HG02623 (cell line): Measurements from ENCODE around the gene NXN.
"Not testable (repeated sequence)": the region's sequence is repeated elsewhere in the genome, so short reads cannot be mapped to it uniquely, and the experiment has no call there.

Experiments used
- ATAC-seq: cut with Tn5 transposase; IDR thresholded peaks from one replicate; pipeline ENCODE4 v1.9.1; 2021; ENCODE audit warnings: moderate library complexity; ENCODE audit not compliant: unreplicated experiment

NXN gene

GRCh38 chr17:1007310-1008007 lies 27.9 kb upstream of the NXN start:
- ATAC-seq: no peak

- no peak for ATAC-seq
Observed at GRCh38 chr17:1006054-1006453, 26.5 kb upstream of the NXN start.

GRCh38 chr17:1005361-1005946 lies 25.9 kb upstream of the NXN start:
- no peak for ATAC-seq

GRCh38 chr17:1004769-1005295 lies 25.3 kb upstream of the NXN start:
- ATAC-seq: no peak

GRCh38 chr17:1003972-1004768 lies 24.6 kb upstream of the NXN start:
- ATAC-seq: no peak

GRCh38 chr17:1003633-1003971 lies 24.0 kb upstream of the NXN start:
- ATAC-seq: no peak

GRCh38 chr17:1002771-1003555 lies 23.4 kb upstream of the NXN start:
- ATAC-seq: no peak

- ATAC-seq: no peak
Observed at GRCh38 chr17:1002412-1002753, 22.8 kb upstream of the NXN start.

- ATAC-seq: no peak
Observed at GRCh38 chr17:1001640-1002411, 22.2 kb upstream of the NXN start.

GRCh38 chr17:1000597-1001461 lies 21.3 kb upstream of the NXN start:
- ATAC-seq: no peak

- no peak for ATAC-seq
Observed at GRCh38 chr17:998111-998510, 18.5 kb upstream of the NXN start.

GRCh38 chr17:996554-997344 lies 17.2 kb upstream of the NXN start, which contains the start of gene TIMM22:
Gene TIMM22 (plus strand): TSS chr17:997129. CDS start chr17:997143, 14 bp downstream.
- peak; percentile 88 for ATAC-seq

GRCh38 chr17:995324-995723 lies 15.7 kb upstream of the NXN start:
- ATAC-seq: not testable (repeated sequence)

GRCh38 chr17:992933-993332 lies 13.4 kb upstream of the NXN start:
- no peak for ATAC-seq

- ATAC-seq: no peak
Observed at GRCh38 chr17:988561-988960, 9.0 kb upstream of the NXN start.

- no peak for ATAC-seq
Observed at GRCh38 chr17:987931-988330, 8.4 kb upstream of the NXN start.

- ATAC-seq: no peak
Observed at GRCh38 chr17:986322-986929, 6.8 kb upstream of the NXN start.

GRCh38 chr17:983921-984320 lies 4.3 kb upstream of the NXN start:
- ATAC-seq: no peak
